Stimulated activated CD8-positive, alpha-beta memory T cell treated with anti-CD3 and anti-CD28 coated beads, Interleukin-12 subunit alpha, Interleukin-12 subunit beta, amount 100 ng/mL, for 4 hours (primary cell): ENCODE results near the gene ICA1.

ENCODE experiments used
- DNase-seq: peaks from one replicate; pipeline ENCODE4 v3.0.0-alpha.2; 2020; ENCODE audit warnings: low read depth

Gene ICA1

DNA sequence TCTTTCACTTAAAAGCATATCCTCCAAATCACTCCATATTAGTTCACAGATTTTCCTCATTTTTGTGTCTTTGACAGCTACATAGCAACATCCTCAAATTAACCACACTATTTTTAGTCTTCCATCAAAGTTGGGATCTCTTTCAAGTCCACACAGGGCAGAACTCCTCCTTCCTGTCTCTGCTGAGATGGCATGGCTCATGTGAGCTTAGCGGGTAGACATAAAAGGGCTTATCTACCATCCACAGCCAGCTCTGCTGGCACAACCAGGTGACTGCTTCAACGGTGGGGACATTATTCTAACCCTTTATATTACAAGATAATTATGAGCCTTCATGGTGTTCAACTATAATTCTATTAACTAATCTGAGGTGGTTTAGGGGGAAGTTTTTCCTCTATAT, 35.5 kb downstream of the ICA1 start:
- DNase-seq, result no peak

DNA sequence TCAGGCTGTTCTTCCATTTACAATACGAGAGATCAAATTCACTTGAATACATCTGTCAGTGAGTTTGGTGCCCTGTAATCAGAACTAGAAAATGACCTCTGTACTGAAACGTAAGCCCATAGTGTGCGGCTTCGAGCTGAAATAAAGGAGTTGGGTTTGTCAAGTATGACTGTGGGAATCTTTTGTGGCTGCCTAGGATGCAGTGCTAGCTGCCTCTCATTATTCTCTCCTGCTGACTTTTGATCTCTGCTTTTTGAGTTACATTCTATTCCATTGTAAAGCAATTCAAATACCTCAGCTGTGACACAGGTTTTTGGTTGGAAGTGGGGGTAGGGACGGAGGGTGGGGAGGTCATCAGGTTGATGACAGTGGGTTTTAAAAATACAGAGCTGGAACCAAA, 40.4 kb downstream of the ICA1 start:
- no peak for DNase-seq

DNA sequence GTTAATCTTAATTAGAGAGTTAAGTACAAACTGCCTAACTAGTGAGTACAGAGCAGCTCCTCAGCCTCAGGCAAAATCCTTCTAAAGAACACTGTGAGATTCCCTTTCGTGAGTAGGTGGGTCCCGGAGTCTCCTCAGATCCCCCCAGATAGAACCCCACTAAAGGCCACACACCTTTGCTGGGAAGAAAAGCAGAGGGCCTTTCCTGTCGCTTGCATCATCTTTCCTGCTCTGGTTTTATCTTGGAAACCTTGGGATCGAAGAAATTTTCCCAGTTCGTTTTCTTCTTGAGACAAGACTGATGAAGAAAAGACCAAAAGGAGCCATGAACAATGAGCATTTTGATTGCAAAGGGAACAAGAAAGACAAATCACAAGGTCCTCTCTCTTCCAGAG, 40.9 kb downstream of the ICA1 start:
- no peak for DNase-seq

DNA sequence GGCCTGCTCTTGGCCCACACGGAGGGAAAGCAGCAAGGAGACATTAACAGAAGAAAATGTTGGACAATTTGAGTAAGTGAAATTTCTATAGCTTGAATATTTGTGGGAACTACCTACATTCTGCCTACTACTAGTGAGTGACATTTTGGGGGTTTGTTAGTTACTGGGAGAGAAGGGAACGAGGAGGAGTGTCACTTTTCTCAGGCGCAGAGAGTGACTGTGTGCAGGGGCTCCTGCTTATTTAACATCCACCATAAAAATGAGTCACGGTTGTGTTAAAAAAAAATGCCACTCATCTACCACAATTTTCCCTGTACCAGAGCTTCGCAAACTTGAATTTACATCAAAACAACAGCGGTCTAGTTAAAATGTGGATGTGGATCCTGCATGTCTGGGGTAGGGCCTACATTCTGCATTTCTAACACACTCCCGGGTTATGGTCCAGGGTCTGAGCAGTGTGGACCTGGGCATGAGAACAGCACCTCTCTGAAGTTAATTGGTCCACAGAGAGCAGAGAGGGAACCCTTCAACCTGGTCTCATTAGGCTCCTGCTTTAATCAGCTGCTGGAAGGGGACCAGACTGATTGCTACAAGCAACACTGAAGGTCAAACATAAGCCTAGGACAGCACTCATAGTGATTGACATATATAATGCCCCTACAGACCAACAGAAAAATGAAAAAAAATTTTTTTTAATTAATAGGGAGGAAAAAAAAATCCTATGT, 41.4 kb downstream of the ICA1 start:
- DNase-seq, result no peak

DNA sequence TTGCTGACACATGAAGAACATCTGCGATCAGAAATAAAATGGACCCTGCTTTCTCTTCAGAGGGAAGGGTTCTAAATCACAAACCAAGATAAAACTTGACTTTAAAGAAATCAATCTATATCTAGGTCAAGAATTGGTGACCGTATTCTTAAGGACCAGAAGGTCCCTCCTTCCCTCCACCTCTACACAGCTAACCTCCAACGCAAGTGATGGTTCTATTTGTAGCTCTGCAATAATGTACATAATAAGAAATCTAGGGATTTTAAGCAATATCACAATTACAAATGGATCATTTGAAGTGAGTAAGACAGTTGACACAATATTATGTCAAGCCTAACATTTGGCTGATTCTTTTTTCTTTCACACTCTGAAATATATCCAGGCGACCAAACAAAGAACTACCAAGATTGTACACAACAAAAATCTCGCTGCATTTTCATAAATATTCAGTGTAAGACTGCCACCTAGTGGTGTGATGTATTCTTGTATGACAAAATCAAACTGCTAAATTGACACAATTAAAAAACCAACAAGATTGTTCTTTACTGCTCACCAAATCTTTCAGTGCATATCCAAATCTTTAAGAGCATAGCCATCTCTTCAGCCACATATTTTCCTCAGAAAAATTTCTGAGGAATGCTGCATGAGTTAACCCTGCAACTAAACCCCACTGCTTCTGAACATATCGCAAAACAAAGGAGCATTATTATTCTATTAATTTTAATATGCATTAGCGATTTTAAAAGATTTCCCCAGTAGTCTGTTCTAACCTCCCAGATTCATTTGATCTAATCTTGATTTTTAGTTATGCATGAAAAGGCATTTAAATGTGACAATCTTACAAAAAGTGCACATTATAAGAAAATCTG, 44.5 kb downstream of the ICA1 start:
- DNase-seq, result no peak

DNA sequence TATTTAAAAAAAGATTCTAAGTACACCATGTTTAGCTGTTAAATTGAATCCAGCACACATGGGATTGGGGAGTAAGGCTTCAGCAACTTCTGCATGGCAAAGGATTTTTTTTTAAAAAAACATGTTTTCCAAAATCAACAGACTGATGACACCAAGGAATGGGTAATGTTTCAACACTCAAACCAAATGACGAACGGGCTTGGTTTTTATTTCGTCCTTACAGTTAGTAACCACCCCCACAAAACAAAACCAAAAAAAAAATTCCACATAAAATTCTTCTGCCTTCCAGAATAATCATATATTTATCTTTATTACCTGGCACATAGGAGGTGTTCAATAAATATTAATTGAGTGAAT, 45.7 kb downstream of the ICA1 start:
- DNase-seq, result no peak

DNA sequence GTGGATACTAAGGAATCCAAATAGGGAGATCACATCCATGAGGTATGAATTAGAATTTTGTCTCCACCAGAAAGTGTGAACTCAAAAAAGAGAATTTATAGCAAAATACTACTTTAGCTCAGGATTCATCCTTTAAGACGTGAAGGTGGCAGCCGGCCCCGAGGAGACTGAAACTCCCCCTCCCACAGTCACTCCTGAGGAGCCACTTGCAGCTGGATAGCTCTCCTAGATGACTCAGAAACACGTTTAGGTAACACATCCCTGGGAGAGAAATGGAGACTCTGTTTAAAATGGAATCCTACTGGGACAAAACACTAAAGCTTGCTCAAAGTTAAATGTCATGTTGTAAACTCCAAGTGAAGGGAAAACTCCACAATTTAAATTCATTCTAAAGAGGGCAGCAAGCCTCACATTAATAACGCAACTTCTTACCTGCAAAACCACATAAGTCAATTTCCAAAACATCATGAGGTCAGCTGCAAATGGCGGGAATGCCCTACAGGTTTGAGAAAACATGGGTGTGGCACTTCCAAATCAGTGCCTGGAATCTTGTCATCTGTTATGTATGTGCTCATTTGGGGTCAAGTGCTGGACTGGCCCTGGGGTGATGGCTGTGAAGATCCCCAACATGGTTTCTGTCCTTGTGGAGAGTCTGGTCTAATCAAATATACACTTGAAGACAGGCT, 46.2 kb downstream of the ICA1 start:
- DNase-seq, result no peak

DNA sequence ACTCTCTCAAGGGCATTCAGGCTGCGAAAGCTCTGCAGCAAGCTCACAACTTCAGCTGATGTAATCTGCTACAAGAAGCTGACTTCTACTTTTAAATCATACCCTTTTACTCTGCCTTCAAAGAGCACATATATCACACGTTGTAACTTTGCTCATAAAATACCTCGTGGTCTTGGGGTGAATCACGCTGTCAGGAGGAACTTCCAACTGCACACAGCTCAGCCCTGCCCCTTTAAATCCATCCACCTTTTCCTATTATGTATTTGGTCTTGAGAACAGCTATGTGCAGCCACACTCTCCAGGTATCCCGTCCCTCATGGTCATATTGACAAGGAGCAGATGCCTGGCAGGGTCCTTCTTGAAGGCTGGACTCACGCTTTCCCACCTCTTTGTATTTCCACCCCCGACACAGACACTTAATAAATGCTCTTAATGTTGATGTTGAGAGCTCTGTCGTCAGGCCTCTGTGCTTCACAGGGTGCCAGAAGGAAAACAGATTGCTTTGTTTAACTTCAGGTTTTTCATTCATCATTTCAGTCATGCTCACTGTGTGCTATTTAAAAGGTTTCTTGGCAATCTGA, 47.6 kb downstream of the ICA1 start:
- no peak for DNase-seq

DNA sequence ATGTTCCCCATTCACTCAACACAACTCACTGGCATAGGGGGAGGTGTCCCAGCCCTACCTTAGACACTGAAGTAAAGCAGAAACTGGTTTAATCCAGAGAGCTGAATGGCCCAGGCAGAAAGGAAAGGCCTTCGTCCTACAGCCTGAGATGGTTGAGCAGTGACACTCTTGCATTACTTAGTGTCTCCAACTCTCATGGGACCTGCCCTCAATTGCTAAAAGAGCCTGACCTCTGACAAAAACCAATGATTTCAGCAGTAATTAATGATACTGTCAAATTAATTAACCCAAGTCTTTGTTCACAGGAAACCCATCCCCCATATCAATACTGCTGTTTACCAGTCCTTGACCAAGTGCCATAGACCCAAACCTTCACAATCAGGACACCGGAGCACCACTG, 48.6 kb downstream of the ICA1 start:
- DNase-seq, result no peak

DNA sequence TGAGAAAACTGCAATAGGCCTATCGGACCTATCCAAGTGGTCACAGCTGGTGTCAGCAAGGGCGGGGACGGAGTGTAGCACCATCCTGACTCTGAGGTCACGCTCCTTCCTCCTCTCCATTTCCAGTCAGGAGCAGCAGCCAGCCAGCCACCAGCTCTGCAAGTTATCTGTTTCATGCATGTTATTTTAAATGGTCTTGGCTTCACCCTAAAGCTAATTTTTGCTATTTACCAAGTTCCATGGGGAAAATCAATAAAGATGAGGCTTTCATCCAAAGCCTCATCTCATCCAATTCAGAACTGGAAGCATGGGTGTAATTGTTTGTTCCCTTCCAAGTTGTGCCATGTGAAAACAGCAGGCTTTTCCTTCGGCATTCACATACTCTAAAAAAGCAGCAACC, 49.3 kb downstream of the ICA1 start:
- no peak for DNase-seq

DNA sequence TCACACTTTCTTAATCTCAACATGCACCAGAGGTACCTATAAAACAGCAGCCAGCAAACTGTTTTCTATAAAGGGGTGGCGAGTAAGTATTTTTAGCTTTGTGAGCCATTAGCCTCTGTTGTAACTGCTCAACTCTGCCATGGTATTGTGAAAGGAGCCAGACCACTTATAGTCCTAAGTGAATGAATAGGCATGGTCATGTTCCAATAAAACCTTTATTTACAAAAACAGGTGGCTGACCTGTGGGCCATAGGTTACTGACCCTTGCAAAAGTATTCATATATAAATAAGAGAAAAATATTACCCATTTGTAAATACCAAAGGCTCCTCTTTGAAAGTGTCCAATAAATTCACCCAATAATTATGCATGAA, 50.3 kb downstream of the ICA1 start:
- no peak for DNase-seq

DNA sequence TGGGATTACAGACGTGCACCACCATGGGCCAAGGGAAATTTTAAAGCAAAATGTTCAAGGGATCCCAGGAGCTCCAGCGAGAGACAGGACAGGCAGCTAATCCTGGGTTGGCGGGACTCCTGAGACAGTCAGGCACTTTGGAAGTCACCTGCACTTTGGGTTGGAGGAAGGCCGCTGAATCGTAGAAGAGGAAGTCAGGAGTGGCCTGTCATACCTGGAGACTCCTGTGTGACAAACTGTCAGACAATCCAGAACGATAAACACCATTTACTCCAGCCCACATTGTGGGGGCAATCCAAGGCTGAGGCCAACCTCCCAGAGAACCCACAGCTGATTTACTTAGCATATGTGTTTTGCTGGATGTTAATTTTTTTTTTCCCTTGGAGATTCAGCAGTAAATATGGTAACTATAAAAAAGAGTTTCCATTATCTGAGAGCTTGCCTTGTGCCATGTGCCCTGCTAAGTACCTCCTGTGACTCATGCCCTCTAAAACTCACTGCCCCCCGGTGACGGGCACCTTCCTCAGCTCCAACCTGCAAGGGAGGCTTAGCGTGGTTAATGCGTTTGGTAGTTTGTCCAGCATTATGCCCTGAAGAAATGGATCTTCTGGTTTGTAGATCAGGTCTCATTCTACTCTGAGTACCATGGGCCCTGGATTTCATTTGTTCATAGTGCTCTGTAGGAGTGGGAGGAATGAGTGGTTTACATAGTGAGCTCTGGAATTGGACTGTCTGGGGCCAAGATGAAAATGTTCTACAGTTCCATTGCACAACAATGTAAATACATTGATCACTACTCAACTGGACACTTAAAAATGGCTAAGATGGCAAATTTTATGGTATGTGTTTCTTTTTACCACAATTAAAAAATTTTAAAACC, 50.9 kb downstream of the ICA1 start:
- no peak for DNase-seq

DNA sequence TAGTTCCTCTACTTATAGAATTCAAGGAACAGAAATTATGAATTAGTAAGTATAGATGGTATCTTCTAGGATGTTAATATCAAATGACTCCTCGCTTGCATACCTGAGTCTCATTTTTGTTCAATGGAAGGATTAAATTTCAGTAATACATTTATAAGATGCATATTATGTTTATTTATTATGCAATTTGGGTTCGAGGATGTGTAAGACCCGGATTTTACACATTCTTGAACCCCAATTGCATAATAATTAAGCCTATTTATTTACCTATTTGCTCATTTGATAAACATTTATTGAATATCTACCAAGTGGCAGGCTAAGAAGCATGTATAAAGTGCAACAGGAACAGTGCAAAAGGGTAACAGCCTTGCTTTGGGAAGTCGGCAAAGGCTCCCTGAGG, 52.6 kb downstream of the ICA1 start:
- DNase-seq, result no peak

DNA sequence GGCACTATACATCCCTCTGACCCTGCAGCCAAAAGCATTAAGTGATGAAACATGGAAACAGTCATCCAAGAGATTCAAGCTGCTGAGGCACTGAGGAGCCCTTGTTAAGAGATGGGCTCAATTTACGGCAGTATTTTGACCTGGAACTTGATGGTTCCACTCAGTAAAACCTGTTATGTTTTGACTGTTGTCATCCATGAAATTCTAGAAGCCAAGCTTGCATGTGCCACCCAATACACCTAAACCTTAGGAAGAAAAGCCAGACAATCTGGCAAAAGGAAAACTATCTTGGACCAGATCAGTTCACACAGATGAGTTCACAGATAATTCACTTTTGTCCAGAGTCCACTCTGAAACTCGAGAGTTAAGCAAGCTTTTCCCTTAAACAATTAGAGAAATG, 53.2 kb downstream of the ICA1 start:
- no peak for DNase-seq

DNA sequence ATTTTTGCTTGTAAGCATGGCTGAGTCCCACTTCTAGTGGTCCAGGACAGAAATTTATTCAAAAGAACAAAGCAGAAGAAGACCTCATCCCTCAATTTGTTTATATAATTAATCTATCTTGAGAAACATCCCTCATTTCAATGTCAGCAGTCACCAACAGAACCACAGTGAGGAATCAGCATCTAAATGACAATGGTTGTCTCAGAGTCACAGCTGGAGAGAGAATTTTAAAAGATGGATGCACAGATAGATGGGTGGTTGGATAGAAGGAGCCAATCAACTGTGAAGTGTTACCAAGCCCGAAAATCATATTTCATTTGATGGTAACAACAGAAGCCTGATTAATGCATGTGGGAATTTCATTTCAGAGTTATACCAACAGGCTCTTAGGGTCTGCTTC, 55.0 kb downstream of the ICA1 start:
- no peak for DNase-seq

DNA sequence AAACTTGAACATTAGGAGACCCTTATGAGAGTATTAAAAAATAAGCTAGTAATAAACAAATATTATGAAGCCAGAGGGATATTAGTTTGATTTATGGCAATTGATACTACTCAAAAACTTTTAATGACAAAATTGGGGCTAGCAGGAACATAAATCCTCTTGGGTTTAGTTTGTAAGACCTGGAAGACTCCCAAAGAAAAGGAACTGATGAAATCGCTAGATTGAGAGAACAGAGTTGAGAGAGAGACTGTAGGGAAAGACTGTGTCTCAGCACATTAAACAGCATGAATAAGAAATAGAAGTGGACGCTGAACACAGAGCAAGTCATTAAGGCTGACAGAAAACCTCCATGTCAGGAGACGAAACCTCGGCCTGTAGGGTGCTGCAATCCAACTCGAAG, 56.4 kb downstream of the ICA1 start:
- no peak for DNase-seq

DNA sequence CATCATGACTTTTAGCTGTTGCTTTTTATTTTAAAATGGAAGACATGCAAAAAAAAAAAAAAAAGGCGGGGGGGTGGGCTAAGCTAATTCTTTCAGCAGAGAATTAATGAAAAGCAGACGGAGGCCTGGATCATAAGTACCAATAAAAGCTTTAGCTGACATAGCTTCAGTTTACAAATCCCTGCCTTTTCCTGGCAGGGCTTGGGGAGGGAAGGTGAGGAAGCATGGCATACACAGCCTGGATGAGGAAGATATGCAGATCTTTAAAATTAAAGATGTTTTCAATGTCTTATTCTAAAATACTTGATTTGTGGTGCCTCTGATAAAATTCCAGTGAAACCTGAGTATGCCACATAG, 57.0 kb downstream of the ICA1 start:
- DNase-seq, result no peak

DNA sequence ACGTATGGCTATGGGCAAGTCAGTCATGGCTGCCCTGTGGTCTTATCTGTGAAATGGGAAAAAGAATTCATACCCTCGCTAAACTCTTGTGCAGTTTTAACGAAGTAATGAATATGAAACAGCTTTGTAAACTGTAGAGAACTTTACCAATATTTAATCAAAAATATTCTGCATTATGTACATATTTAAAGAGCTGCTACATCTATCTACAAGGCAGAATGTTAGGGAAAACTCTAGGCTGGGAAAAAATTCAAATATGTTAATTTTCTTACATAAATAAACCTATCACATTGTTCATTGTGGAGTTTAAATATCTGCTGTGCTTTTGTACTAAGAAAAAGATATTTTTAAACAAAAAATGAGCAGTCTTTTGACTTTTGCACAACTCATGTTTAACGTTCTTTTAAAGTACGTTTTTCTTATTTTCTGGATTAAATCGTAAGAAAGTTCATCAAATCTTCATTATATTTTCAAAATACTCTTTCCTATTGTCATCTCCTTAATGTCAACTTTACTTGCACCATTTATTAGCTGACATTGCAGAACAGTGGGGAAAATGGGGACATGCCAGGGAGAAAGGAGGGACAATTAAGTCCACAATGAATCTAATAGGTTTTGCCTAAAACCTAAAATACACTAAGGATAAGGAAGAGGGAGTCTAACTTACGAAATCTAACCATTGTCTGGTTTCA, 57.5 kb downstream of the ICA1 start:
- no peak for DNase-seq

DNA sequence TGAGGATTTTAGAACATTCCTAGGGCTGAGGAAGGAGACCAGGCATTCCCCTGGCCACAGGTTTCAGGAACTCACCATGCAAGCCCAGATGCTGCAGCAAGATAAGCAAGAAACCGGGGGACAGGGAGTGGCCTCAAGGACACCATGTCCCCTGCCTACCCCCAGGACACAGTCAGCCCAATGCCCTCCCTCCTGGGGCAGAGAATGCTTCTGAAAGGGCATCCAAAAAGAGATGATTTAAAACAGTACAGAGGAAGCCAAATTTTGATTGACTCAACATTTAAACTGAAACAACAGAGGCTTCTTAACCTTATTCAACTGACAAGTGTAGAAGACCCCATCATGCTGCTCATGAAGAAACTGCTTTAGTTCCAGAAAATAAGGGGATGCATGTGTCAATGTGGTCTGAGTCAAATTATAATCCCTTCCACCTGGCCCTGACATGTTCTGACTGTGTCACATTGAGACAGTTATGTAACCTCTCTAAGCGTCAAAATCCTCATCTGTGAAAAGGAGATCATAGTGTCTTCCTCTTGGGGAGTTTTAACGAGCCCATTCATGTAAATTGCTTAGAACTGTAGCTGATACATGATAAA, 60.0 kb downstream of the ICA1 start:
- no peak for DNase-seq

DNA sequence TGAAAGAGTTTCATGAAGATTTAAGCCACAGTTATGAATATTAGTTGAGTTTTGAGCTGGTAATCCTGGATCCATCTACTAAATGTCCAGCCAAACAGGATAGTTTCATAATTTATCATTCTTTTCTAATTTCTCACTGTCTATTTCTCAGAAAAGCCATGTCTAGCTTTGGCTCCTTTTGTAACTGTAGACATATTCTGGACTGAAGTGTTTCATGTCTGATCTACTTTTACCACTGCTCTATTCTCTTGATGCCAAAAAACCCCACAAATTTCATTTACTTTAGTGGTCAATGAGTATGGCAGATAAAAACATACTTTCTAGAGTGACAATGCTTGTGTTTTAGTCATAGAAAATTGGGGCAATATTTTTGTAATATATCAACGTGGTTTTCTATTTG, 61.2 kb downstream of the ICA1 start:
- DNase-seq, result no peak

DNA sequence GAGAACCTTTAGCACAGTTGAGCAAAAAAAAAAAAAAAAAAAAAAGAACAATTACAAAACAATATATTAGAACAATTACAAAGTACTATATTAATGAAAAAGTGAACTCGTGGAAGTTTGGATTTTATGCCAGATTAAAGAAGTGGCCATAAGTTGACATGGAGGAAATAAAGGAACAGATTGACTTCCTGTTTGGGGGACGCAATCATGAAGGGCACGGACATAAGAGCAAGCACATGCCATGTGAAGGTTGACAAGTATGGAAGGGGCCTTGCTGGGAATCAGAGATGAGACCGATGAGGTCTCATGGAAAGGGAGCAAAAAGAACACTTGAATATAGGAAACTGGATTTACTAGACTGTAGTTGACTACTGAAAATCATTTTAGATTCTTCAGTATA, 61.7 kb downstream of the ICA1 start:
- DNase-seq, result no peak
